Measurements from ENCODE around the gene ARHGAP27.

Gene ARHGAP27

DNA sequence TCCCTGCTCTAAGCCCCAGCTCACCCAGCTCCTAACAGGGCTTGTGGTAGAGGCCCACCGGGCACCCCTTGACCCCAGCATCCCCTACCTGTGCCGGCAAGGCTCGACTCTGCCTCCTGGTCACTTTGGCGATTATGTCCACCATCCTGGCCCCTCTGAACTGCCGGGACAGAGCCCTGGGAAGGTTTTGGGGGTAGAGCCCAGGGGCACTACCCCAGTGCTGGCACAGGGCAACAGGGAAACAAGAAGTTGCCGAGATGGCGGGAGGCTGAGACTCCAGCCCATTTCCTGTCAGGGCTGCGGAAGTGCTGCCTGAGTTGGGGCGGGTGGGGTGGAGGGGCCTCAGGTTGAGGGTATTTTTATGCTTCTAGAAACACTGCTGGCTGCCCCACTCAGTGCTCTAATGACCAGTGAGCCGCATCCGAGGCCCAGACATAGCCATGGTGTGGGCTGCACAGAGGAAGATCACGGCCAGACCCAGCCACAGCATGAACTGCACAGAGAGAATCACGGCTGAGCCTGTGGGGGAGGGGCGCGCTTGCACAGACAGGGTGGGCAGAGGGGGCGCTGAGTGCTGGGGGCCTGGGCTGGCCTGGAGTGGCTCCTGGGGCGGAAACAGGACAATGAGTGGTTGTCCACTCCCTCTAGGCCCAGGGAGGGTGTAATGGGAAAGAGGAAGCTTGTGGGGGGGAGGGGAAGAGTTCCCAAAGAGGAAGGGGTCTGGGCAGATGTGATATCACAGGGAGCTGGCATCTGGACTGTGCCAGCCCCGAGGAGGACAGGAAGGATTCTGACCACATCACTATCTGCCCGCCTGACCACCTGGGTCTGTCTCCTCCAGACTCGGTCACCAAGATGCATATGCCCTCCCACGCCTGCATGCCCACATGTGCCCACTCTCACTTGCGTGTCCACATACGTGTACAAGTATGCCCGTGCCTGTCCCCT, 22.3 kb downstream of the ARHGAP27 start:
- DNase-seq (ENCODE audit: low read depth in 2 of 2, low spot score in 1 of 2), result peak in 1 of 2 donors; percentile 37

DNA sequence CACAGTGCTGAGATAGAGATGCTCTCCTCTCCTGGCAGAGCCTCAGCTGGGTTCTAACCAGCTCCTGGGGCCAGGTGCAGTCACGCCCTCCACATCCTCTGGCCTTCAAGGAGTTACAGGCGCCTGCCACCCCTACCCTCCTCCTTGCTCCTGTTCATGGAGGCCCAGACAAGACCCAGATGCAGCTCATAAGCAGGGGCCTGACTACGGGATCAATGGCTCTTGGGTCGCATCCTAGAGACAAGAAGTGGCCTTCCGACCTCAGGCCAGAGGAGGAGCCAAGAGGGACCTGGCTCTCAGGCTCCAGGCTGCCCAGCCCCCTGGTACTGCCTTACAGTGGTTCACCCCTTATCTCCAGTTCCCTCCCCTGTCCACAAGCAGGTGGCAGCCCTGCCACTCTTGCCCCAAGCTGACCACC, 23.0 kb downstream of the ARHGAP27 start:
- no peak for DNase-seq (ENCODE audit: low read depth in 2 of 2, low spot score in 1 of 2)

GRCh38 chr17:45408611-45409421, 23.9 kb downstream of the ARHGAP27 start:
- DNase-seq (ENCODE audit: low read depth in 2 of 2, low spot score in 1 of 2), result no peak

DNA sequence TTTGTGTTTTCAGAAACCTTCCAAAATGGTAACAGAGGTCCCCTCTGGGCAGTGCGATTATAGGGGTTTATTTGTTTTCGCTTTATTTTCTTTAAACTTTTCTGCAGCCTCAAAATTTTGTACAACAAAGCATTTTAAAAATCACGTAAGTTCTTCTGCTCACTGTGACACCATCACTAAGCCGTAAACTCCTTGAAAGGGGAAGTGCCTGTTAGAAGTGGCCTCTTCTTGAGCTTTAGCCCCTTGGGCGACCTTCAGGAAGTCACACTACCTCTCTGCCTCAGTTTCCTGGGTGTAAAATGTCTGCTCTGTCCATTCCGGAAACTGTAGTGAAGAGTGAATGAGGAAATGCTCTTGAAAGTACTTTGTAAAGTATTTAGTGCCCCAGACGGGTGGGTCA, 26.6 kb downstream of the ARHGAP27 start:
- no peak for DNase-seq (ENCODE audit: low read depth in 2 of 2, low spot score in 1 of 2)

- no peak for DNase-seq (ENCODE audit: low read depth in 2 of 2, low spot score in 1 of 2)
Measured at GRCh38 chr17:45405250-45406086, 27.2 kb downstream of the ARHGAP27 start.

DNA sequence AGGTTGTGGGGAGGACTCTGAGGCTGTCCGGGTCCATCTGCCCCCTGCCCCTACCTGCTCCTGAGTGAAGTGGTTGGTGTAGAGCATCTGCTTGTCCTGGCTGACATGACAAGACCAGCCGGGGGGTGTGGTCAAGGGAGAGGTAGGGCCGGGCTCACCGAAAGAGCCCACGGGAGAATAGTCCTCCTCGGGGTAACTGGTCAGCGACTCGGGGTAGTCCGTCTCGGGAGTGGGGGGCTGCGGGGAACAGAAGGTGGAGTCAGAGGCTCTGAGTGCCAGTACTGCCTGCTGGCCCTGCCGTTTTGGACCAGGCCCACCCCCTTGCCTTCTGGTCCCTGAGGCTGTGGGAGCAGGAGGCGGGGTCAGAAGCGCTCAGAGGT, 27.8 kb downstream of the ARHGAP27 start:
- no peak for DNase-seq (ENCODE audit: low read depth in 2 of 2, low spot score in 1 of 2)

DNA sequence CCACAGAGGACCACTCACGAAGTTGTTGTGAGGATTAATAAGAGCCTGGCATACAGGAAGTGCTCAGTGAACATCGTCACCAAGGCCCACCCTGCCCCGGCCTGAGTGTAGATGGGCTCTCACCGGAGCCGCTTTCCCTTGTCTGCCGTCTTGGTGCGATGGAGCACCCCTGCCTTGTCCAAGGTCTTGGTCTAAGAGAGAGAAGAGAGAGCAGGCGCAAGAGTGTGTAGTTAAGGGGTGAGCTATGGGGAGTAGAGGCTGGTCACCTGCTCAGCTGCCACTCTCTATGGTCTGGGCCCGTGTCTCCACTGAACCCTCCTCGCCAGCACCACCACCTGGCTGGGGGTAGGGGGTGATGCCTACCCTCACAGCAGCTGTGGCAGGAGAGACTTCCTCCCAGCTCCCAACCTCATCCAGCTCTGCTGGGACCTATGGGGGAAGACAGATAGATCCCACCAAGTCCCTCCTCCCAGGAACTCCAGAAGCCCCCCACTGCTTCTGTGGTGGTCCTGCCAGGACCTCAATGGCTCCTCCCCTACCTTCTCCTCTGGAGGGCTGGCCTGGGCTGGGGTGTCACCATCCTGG, 28.7 kb downstream of the ARHGAP27 start:
- no peak for DNase-seq (ENCODE audit: low read depth in 2 of 2, low spot score in 1 of 2)

DNA sequence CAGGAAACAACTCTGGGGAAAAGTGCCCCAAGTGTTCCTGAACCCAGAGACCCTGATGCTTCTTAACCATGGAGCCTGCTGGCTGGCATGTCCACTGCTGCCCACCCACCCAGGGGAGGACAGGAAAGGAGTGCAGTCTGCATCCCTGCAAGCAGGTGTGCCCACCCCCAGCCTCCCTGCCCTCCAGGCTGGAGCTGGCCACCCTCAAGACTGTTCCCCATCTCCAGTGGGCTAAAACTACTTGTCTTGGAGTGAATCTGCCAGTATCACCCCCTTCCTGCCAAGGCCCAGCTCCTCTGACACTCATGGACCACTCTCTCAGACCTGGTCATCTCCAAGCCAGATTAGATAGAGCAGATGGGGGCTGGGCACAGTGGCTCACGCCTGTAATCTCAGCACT, 29.8 kb downstream of the ARHGAP27 start:
- no peak for DNase-seq (ENCODE audit: low read depth in 2 of 2, low spot score in 1 of 2)

DNA sequence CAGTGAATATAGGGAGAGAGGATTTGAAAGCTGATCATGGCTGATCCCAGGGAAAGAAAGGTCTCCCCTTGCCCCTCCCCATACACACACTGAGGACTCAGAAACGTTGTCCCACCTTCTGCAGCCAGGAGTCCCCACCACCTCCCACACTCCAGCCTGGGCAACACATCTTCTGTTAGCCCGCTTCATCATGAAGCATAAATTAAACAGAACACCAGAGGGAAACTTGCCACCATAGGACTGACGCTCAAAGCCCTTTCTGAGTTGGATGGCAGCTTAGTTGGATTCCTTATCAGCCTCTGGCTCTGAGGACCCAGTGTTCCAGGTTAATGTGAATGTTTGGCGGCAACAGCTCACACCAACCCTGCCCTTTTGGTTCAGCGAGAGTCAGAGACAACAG, 33.9 kb downstream of the ARHGAP27 start:
- no peak for DNase-seq (ENCODE audit: low read depth in 2 of 2, low spot score in 1 of 2)

DNA sequence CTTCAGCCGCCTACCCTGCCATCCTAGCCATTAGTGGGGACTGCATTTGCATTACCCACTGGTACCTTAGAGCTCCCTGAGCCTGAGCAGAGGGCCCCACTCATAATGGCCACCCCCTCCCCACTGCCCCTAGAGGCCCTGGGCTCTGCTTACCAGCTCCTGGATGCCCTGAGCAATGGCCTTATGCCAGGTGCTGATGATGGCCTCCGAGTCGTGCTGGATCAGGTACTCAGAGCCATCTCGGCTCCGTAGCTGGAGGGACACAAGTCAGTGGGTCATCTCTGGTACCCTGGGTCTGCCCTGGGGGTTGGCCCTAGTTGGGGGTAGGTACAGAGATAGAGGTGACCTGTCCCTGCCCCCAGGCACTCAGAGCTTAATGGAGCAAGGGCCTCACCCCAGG, 34.9 kb downstream of the ARHGAP27 start:
- DNase-seq (ENCODE audit: low read depth in 2 of 2, low spot score in 1 of 2), result no peak

- DNase-seq (ENCODE audit: low read depth in 2 of 2, low spot score in 1 of 2), result no peak
Measured at GRCh38 chr17:45396496-45397205, 36.0 kb downstream of the ARHGAP27 start.

DNA sequence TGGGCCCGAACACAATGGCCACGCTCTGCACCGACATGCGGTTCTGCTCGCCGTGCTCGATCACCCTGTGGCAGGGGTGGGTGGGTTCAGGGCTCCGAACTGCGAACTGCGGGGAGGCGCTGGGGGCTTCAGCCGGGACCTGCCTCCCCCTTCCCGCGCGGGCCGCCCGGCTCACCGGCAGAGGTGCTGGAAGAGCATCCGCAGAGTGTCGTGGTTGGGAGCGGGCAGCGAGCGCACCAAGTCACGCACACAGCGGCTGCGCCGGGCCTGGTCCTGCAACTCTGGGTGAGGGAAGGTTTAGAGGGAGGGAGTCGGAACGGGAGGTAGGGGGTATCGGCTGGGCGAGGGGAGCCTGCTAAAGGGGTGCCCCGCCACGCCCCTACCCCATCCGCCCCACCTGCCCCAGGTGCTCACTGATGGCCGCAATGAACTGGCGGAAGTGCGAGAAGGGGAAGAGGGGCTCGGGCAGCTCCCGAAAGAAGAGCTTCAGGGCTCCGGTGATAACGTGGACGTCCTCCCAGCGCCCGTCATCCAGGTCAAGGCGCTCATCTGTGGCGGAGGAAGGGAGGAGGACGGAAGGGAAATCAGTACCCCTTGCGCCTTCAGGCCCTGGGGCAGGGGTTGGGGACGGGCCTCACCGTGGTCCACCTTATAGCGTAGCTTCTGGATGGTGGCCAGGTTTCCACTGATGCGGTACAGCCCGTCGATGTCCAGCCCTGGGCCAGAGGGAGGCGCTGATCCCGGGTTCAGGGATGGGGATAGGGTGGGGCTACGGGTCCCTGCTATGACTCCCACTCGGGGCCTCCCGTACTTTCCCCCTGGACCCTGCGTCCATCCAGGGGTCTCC, 36.9 kb downstream of the ARHGAP27 start:
- no peak for DNase-seq (ENCODE audit: low read depth in 2 of 2, low spot score in 1 of 2)

DNA sequence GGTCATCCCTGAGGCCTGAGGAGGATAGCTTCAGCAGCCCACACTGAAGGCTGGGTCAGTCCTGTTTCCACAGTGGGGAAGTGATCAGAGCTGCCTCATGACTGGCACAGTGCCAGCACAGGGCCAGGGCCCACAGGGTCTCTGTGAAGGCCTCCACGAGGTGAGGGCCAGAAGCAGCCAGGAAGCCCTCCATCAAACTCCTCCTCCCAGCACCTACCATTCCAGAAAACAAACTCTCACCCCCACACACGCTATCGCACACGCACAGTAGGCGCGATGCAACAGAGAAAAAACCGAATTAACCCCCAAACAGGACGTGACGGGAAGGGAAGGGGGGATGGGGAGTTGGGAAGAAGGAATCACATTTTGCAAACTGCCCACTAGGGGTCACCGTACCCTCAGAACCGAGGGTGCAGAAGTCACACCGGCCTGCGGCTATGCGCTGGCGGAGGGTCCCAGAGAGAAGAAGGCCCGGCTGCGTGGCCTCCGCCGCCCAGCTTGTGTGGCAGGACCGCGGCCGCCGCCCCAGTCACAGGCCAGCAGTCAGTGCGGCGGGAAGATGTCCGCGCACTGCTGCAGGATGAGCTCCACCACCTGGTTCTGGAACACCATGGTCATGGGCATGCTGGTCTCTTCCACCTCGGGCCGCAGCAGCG, 37.6 kb downstream of the ARHGAP27 start:
- DNase-seq (ENCODE audit: low read depth in 2 of 2, low spot score in 1 of 2), result no peak

DNA sequence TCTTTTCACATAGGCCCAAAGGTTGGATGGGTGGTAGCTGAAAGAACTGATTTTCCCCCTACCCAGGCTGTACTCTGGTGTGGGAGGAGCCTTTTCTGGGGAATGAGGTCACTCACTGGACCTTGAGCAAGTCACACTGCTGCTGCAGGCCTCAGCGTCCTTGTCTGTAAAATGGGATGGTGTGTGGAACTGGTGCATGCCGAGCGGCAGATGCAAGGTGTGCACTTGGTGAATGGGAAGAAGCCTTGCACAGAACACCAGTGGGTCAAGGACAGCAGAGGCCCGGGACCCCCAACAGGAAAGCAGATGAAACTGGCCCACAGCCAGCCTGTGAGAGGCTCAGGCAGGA, 38.1 kb downstream of the ARHGAP27 start:
- no peak for DNase-seq (ENCODE audit: low read depth in 2 of 2, low spot score in 1 of 2)

DNA sequence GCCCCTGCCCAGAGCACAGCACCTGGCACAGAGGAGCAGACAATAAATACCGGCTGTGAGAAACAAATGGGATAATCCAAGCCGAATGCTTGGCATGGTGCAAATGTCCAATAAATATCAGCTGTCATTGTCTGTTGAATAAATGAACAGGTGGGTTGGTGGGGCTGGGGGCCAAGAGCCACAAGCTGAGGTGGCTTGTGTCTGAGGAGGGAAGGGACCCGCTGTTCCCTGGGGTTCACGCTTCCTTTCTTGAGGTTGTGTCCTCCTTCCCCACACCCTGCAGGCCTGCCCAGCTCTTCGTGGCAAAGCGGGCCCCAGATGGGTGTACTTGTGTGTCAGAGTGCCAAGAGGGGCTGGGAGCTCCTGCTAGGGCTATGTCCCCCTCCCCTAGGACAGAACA, 38.6 kb downstream of the ARHGAP27 start:
- no peak for DNase-seq (ENCODE audit: low read depth in 2 of 2, low spot score in 1 of 2)

DNA sequence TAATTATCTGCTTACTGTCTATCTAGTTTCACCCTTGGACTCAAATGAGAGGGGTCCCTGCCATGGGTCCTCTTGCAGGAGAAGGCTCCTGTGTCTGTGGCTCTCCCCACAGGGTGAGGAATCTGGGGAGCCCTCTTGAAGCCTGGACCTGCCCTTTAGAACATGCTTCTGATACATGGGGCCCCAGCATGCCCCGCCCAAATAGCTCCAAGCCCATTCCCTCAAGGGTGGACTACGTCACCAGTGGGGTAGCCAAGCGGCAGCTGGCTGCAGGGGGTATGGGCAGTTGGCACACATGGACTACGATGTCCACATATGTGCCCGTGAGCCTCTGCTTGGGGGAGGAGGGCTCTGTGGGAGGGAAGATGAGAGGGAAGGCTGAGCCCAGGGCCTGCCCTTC, 39.3 kb downstream of the ARHGAP27 start:
- no peak for DNase-seq (ENCODE audit: low read depth in 2 of 2, low spot score in 1 of 2)

- DNase-seq (ENCODE audit: low read depth in 2 of 2, low spot score in 1 of 2), result no peak
Measured at GRCh38 chr17:45391918-45392317, 40.8 kb downstream of the ARHGAP27 start.

DNA sequence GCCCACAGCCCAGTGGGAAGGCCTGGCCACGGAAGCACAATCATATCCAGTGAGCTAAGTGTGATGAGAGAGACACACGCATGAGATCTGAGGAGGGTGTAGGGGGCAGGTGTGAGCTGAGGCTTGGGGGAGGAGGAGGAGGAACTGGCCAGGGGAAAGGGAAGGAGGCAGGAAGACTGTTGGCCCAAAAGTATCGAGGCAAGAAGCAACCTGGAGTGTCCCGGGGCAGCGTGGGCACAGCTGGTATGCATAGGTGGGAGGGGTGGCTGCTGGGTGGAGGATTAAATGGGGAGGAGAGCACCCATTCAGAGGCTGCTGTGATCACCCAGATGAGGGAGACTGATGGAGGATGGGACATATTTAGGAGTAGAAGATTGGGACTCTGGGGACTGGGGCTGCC, 41.4 kb downstream of the ARHGAP27 start:
- no peak for DNase-seq (ENCODE audit: low read depth in 2 of 2, low spot score in 1 of 2)

DNA sequence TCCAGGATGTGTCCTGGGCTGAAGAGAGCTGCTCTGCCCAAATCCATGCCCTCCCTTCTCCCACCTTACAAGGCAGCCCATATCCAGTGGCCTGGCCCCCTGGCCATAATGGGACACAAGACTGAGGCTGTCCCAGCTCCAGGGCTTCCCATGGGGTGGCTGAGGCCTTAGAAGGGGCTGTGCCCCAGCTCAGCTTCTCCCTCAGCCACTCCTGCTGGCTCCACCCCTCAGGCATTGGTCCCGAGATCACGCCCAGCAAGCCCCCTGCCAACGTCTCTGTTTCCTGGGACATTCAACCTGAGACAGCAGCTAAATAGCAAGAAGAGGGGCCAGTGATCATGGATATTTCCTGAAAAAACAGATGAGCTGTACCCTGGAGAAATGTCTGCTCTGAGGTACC, 43.3 kb downstream of the ARHGAP27 start:
- no peak for DNase-seq (ENCODE audit: low read depth in 2 of 2, low spot score in 1 of 2)
